ENCODE measurements around the gene ZNF775.

The ZNF775 gene

GRCh38 chr7:150441524-150441923 is 62.4 kb downstream of the ZNF775 start:
- DNase-seq (ENCODE audit: low spot score): no peak

GRCh38 chr7:150442811-150443210 is 63.7 kb downstream of the ZNF775 start:
- no peak for DNase-seq (ENCODE audit: low spot score)

- DNase-seq (ENCODE audit: low spot score): no peak
Observed at GRCh38 chr7:150443793-150444540, 64.8 kb downstream of the ZNF775 start.

- no peak for DNase-seq (ENCODE audit: low spot score)
Observed at GRCh38 chr7:150444674-150445365, 65.7 kb downstream of the ZNF775 start.

GRCh38 chr7:150446288-150446938 is 67.3 kb downstream of the ZNF775 start:
- no peak for DNase-seq (ENCODE audit: low spot score)

All from HuH-7.5 (cell line).